NCI-H1436 (cell line): ENCODE results near the gene PPIP5K1.
A peak's percentile ranks its signal among the peaks of the same experiment; 100 is the strongest.

Experiments used
- DNase-seq: peaks from one replicate; lab custom pipeline; 2025; lab: John Stamatoyannopoulos, UW

PPIP5K1 gene

DNA sequence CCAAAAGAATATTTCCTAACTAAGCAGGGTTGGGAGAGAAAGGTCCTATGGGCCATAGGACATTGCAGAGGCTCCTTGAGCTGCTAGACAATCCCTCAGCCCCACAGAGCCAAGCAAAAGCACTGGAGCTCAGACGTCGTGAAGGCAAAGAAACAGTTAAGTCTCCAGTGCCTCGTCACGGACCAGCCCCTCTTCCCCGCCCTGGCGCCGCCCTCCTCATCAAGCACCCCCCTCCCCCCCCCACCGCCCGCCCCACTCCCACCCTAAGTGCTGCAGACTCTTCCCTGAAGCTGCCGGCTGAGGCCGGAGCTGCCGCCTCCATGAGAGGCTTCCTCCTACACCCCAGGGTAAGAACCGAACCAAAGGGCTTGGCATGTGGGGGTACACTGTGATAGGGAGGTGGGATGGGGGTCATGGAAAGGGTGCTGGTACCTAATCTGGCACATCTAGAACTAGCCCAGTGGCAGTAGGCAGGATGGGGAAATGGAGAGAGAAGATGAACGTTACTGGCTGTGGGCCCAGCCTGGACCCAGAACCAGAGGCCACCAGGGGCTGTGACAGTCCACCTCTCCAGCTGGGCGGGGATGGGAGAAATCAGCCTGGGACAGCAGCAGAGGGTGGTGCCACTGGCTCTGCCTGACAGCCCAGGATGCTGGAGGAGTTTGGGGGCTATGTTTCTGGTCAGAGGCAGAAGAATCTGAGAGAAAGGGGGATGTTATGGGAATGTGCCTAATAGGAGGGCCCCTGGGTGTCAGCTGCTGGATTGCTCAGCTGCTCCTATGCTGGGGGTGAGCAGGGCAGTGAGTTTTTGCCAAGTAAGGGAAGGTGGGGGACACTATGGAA lies 72.4 kb downstream of the PPIP5K1 start, which contains the start of gene MAP1A:
Gene MAP1A, plus strand, starts transcription at position 255 of the 843 bp plus-strand sequence. CDS start 3,866 bp downstream, outside the sequence.
- DNase-seq, result peak; percentile 76

- no peak for DNase-seq
Measured at GRCh38 chr15:43516801-43517353, 73.1 kb downstream of the PPIP5K1 start.

GRCh38 chr15:43516185-43516584 lies 73.8 kb downstream of the PPIP5K1 start:
- DNase-seq, result peak; percentile 22

- DNase-seq, result no peak
Measured at GRCh38 chr15:43515741-43516140, 74.3 kb downstream of the PPIP5K1 start.

DNA sequence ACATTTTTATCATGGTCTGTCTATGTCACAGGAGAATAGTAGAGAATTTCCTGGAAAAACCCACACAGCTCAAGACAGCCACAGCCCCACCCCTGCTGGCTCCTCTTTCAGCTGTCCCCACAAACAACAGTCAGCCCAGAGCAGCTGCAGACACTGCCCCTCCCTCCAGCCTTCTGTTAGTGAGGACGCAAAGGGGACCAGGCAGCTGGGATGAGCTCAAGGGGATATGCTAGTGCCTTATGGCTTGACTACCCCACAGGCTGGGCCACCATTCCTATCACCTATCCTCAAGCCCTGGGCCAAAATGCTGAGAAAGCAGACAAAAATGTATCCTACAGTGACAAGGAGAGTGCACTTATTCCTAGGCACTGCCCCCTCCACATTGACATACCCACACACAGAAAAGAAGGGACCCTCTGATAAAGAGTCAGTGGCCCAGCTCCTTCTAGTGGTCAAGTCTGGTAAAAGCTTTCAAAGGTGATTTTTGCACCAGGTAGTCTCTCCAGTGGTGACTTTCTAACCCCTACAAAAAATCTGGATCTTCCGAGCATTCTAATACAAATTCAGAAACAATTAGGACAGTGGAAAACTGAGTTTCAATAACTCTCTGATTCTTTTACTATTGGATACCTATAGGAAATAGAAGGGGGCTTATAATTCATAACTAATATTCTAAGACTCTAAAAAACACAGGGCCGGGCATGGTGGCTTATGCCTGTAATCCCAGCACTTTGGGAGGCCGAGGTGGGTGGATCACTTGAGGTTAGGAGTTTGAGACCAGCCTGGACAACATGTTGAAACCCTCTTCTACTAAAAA lies 75.6 kb downstream of the PPIP5K1 start:
- no peak for DNase-seq

- DNase-seq, result no peak
Measured at GRCh38 chr15:43513550-43513949, 76.5 kb downstream of the PPIP5K1 start.

- no peak for DNase-seq
Measured at GRCh38 chr15:43511012-43511885, 78.8 kb downstream of the PPIP5K1 start.

DNA sequence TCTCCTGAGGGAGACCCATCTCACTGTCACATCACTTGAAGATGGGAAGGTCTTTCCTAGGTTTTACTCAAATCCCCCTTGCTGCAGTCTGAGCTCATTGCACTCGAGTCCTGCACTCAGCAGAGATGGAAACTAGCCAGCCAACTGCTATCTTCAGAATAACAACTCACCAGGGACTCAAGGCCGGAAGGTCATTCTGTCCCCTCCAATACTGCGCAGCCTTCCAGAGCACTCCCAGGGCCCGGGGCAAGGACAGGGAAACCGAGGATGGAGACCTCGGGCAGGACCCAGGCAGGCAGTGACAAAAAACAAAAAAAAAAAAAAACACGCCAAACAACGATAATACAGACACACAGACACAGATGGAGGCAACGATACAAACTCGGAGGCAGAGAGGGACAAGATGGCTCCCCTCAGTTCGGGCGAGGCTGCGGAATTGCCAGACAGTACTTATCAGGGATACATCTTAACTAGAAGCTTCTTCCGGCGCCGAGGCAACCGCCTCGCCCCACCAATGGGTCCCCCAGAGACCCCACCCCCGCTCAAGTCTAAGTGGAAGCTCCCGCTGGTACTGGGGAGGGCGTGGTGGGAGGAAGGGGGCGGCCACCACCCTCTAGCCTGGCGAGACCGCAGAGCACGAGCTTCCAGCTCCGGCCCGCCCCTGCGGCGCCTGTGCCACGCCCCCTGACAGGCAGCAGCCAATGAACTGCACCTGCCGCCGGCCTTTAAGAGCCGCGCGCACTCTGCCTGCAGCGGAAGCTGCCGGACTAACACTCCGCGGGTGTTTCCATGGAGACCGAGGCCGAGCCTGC lies 79.6 kb downstream of the PPIP5K1 start:
- peak; percentile 99 for DNase-seq

GRCh38 chr15:43509660-43510199 lies 80.3 kb downstream of the PPIP5K1 start:
- DNase-seq, result no peak

DNA sequence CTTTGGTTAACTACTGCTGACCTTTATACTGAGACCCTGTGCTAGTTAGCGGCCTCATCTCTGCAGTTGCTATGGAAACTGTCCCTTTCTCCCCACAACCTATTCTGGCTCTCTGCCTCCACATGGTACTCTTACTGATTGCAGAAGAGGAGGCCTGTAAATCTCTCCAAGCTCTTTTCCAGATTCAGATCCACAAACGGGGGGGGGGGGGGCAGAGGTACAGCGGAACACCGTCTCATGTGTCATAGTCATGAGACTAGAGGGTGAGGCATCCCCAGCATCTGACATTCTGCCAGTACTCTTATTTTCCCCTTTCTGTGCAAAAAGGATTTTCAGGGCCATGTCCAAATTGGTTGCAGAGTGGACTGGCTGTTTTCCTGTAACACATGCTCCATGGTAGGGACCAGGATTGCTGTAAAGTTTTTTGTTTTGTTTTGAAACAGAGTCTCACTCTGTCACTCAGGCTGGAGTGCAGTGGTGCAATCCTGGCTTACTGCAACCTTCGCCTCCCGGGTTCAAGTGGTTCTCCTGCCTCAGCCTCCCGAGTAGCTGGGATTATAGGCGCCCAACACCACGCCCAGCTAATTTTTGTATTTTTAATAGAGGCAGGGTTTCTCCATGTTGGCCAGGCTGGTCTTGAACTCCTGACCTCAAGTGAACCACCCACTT lies 80.9 kb downstream of the PPIP5K1 start:
- DNase-seq, result no peak

DNA sequence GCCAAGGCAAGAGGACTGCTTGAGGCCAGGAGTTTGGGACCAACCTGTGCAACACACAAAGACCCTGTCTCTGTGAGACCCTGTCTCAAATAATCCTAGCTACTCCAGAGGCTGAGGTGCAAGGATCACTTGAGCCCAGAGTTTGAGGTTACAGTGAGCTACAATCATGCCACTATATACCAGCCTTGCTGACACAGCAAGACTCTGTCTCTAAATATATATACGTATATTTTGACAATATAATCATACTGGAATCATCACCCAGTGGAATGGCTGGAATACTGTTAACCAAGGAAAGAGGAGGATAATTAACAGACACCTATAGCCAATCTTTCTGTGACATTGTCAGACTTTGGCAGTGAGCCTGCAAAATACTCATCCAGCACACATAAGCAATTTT lies 81.6 kb downstream of the PPIP5K1 start:
- no peak for DNase-seq

- DNase-seq, result no peak
Measured at GRCh38 chr15:43505738-43506137, 84.3 kb downstream of the PPIP5K1 start.

DNA sequence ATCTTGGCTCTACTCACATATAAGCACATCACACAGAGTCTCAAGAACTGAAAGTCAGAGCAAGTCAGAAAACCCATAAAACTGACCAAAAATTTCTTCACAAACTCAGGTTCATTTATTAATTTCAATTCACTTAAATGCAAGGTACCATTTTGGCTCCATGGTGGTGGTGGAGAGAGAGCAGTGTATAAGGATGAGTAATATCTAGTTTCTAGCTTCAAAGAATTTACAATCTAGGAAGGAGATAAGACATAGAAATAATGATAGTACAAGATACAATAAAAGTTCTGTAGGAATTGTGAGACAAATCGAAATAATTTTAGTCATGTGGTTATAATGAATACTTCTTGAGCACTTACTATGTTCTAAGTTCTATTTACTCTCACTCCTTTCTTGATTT lies 90.4 kb downstream of the PPIP5K1 start:
- no peak for DNase-seq

GRCh38 chr15:43498990-43499389 lies 91.0 kb downstream of the PPIP5K1 start:
- no peak for DNase-seq

DNA sequence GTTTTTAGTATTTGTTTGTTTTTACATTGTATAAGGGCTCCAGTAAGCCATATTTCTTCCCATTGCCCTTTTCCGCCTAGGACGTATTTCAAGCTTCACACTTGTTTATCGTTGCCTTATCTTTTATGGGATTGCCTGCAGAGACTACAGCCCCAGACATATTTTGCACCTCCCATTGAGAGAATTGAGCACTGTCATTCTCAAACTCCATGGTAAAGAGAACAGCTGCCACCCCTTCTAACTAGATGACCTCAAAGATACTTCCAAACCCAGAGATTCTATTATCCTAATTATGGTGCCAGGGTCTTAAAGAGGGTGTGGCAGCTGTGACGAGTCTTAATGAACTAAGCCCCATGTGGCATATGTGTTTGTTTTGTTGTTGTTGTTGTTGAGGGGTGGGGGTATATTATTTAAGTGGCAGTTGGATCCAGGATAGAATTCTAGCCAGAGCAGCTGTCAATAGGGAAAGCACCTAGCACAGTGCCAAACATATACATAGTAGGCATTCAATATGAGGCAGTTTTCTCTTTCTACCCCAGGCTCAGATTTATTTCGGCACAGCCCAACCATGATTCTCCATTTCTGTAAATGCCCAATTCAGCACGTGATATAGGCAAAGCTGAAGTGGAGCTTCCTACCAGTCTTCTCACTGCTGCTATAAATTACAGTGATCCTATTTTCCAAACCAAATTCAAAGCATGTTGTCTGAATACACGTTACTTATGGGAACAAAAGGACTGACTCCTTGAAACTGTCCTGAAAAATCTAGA lies 96.1 kb downstream of the PPIP5K1 start:
- DNase-seq, result no peak

GRCh38 chr15:43492673-43493601 lies 97.1 kb downstream of the PPIP5K1 start, which contains the start of gene TP53BP1:
Gene TP53BP1, minus strand, starts transcription at chr15:43493156. Its CDS starts 113 bp downstream, at chr15:43493043.
- peak; percentile 95 for DNase-seq

DNA sequence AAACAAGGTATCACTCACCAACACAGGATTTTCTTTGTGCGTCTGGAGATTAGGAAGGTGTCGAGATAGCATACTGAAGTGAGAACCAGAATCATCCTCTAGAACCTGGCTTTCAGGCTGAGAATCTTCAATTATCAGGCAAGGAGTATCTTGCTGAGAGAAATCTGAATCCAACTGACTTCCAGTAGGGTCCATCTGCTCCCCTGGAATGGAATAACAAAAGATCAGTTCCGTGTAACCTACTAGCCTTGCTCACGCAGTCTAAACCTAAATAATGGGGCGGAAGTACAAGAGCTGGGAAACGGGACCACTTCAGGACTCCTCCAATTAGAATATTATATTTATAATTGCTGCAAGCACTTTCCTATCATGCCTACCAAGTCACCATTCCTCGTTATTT lies 97.7 kb downstream of the PPIP5K1 start:
- DNase-seq, result no peak

- no peak for DNase-seq
Measured at GRCh38 chr15:43489191-43489590, 100.8 kb downstream of the PPIP5K1 start.
